GM21619 (cell line): ENCODE results near the gene GDF7.
"Not testable (repeated sequence)": the region's sequence is repeated elsewhere in the genome, so short reads cannot be mapped to it uniquely, and the experiment has no call there.

Experiments
- ATAC-seq: cut with Tn5 transposase; IDR thresholded peaks from one replicate; pipeline ENCODE4 v1.9.1; 2021; ENCODE audit not compliant: unreplicated experiment

Gene GDF7

GRCh38 chr2:20693317-20693716 lies 26.4 kb downstream of the GDF7 start:
- no peak for ATAC-seq

- no peak for ATAC-seq
Observed at GRCh38 chr2:20696366-20696765, 29.4 kb downstream of the GDF7 start.

- no peak for ATAC-seq
Observed at GRCh38 chr2:20697322-20697934, 30.5 kb downstream of the GDF7 start.

GRCh38 chr2:20698916-20699613 lies 32.1 kb downstream of the GDF7 start:
- no peak for ATAC-seq

- ATAC-seq: no peak
Observed at GRCh38 chr2:20702563-20702962, 35.6 kb downstream of the GDF7 start.

GRCh38 chr2:20704886-20705285 lies 37.9 kb downstream of the GDF7 start:
- no peak for ATAC-seq

- ATAC-seq: no peak
Observed at GRCh38 chr2:20706217-20706616, 39.3 kb downstream of the GDF7 start.

- no peak for ATAC-seq
Observed at GRCh38 chr2:20706786-20707185, 39.8 kb downstream of the GDF7 start.

- ATAC-seq: no peak
Observed at GRCh38 chr2:20707601-20708000, 40.7 kb downstream of the GDF7 start.

- not testable (repeated sequence) for ATAC-seq
Observed at GRCh38 chr2:20711641-20712040, 44.7 kb downstream of the GDF7 start.

- ATAC-seq: not testable (repeated sequence)
Observed at GRCh38 chr2:20713585-20713984, 46.6 kb downstream of the GDF7 start.

- not testable (repeated sequence) for ATAC-seq
Observed at GRCh38 chr2:20714412-20714811, 47.5 kb downstream of the GDF7 start.

- not testable (repeated sequence) for ATAC-seq
Observed at GRCh38 chr2:20716164-20716563, 49.2 kb downstream of the GDF7 start.

GRCh38 chr2:20717641-20718040 lies 50.7 kb downstream of the GDF7 start:
- no peak for ATAC-seq

- ATAC-seq: no peak
Observed at GRCh38 chr2:20722592-20723240, 55.8 kb downstream of the GDF7 start.

GRCh38 chr2:20723543-20723942 lies 56.6 kb downstream of the GDF7 start:
- ATAC-seq: no peak

- no peak for ATAC-seq
Observed at GRCh38 chr2:20724500-20725053, 57.6 kb downstream of the GDF7 start.

- ATAC-seq: no peak
Observed at GRCh38 chr2:20725782-20726181, 58.8 kb downstream of the GDF7 start.

GRCh38 chr2:20726913-20727312 lies 60.0 kb downstream of the GDF7 start:
- ATAC-seq: no peak

- no peak for ATAC-seq
Observed at GRCh38 chr2:20728114-20728758, 61.3 kb downstream of the GDF7 start.
